ENCODE data around the gene PVRIG. TPM values are rescaled to one million over a fixed set of nuclear protein-coding genes. Genes with fewer than 3 reads are reported as not detected.
A peak's percentile ranks its signal among the peaks of the same experiment; 100 is the strongest.
"Not testable (repeated sequence)": the region's sequence is repeated elsewhere in the genome, so short reads cannot be mapped to it uniquely, and the experiment has no call there.

PVRIG gene
- total and polyA plus RNA-seq, 9 of the 15 experiments (the other 6 are each of a cell fraction or from before 2014, with no cell fraction given): 0.16 to 0.64 TPM; not detected in 7

DNA sequence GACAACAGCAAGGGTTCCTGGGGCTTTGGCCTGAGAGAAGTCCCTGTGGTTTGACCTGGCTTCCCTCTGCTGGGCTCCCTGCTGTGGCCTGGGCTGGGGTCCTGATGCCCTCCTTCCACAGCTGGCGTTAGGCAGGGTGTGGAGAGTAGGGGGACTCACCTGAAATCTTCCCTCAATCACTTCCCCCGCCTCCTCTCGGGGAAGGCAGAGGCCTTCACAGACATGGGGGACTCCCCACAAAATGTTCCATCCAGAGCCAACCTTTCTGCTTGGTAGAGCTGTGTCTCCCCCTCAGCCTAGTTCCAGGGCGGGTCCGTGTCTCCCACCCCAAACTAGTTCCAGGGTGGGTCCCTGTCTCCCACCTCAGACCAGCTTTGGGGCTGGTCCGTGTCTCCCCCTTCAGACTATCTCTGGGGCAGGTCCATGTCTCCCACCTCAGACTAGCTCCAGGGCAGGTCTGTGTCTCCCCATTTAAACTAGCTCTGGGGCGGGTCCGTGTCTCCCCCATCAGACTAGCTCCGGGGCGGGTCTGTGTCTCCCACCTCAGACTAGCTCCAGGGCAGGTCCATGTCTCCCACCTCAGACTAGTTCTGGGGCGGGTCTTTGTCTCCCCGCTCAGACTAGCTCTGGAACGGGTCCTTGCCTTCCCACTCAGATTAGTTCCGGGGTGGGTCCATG is 2.2 kb downstream of the PVRIG start:
- ChIA-PET POLR2A (interaction anchor here (0.7 kb wide), 3 partner anchors 12 to 126 kb away, joined by 3 to 4 read pairs (median 3); no protein-coding TSS in a partner anchor), CTCF (ENCODE audit: low intra/inter-chr PET ratio) (no interaction called here)
- in situ Hi-C loops (cut with MboI) (no loop called here), intact Hi-C loops (cut with micrococcal nuclease) (no loop called here)
- Histone ChIP-seq H3K9me3 (replicated peaks; ENCODE audit: control insufficient read depth, insufficient read depth, low read depth, low read length) (no peaks in the 10 kb centered on the region), H3K27ac (ENCODE audit: extremely low read depth, low read depth, low read length) (no peak overlapping the region), H3K4me2 (ENCODE audit: insufficient read depth, low read length) (no peak overlapping the region), H4K20me1 (replicated peaks; ENCODE audit: control insufficient read depth, insufficient read depth, low read length) (no peaks in the 10 kb centered on the region), H3K4me1 (replicated peaks in 1 of 2; ENCODE audit: control insufficient read depth in 2 of 2, insufficient read depth in 2 of 2, low read length in 2 of 2) (peaks cover 12 to 29% of the 10 kb centered on the region in 2 experiments; a peak in 4 of 5 replicates), H3K27me3 (ENCODE audit: control insufficient read depth in 2 of 2, insufficient read depth in 2 of 2, low read length in 2 of 2) (no peaks in the 10 kb centered on the region), H3K9me1 (ENCODE audit: control insufficient read depth, insufficient read depth, low read length) (no peaks in the 10 kb centered on the region), H3K36me3 (ENCODE audit: control insufficient read depth, insufficient read depth, low read length) (no peaks in the 10 kb centered on the region), H3K79me2 (ENCODE audit: control insufficient read depth, insufficient read depth, low read length) (no peaks in the 10 kb centered on the region), H3K9ac (ENCODE audit: insufficient read depth in 1 of 2, low read depth in 2 of 2, low read length in 2 of 2) (0 out of 4 replicates have a peak overlapping the region, but pooled peaks of 1 of the 2 experiments have one; percentile 15), H3K4me3 (no peak overlapping the region), H2AFZ (ENCODE audit: low read depth, low read length) (no peak overlapping the region)
- no TSS peak for BruUV-seq (replicated peaks)
- no peak for DNase-seq (ENCODE audit: extremely low read depth in 1 of 4, low spot score in 3 of 4)
- 66% methylated on average over 13 of the region's 14 CpGs for WGBS (ENCODE audit: insufficient coverage, low coverage, missing lambda C conversion rate)
- TF ChIP-seq MTA2 (IDR thresholded peaks at IDR 0.05; ENCODE audit: low read depth): no peak
- TF ChIP-seq ZFP36 (IDR thresholded peaks at IDR 0.05; ENCODE audit: low read depth, low read length, partially characterized antibody): peak; percentile 51
- ATAC-seq: no peak
- no peak for FAIRE-seq

- intact Hi-C loops (cut with micrococcal nuclease): no loop called here
- no peak overlapping the region for H3K27ac ChIP-seq (ENCODE audit: extremely low read depth, low read depth, low read length)
- CTCF ChIA-PET (ENCODE audit: low intra/inter-chr PET ratio): no interaction called here
- H3K79me2 ChIP-seq (ENCODE audit: control insufficient read depth, insufficient read depth, low read length): no peaks in the 10 kb centered on the region
- ATAC-seq (no peak), FAIRE-seq (no peak), DNase-seq (ENCODE audit: extremely low read depth in 1 of 4, low spot score in 3 of 4) (no peak)
- H4K20me1 ChIP-seq (replicated peaks; ENCODE audit: control insufficient read depth, insufficient read depth, low read length): no peaks in the 10 kb centered on the region
- no peaks in the 10 kb centered on the region for H3K9me1 ChIP-seq (ENCODE audit: control insufficient read depth, insufficient read depth, low read length)
- TF ChIP-seq STAT5B (CRISPR knock-in tag; IDR thresholded peaks at IDR 0.05): no peak
- 0 out of 2 replicates have a peak, but pooled peaks have one; percentile 28 for TF ChIP-seq POLR2G (IDR thresholded peaks at IDR 0.05; ENCODE audit: low read depth, low read length)
- POLR2A ChIA-PET: interaction anchor here (0.7 kb wide), 3 partner anchors 13 to 125 kb away, joined by 3 to 4 read pairs (median 3); no protein-coding TSS in a partner anchor
- peak overlapping the region in 1 of 2 experiments; percentile 48; a peak in 1 of 4 replicates for H3K9ac ChIP-seq (ENCODE audit: insufficient read depth in 1 of 2, low read depth in 2 of 2, low read length in 2 of 2)
- H3K36me3 ChIP-seq (ENCODE audit: control insufficient read depth, insufficient read depth, low read length): no peaks in the 10 kb centered on the region
- H3K9me3 ChIP-seq (replicated peaks; ENCODE audit: control insufficient read depth, insufficient read depth, low read depth, low read length): no peaks in the 10 kb centered on the region
- H3K4me1 ChIP-seq (replicated peaks in 1 of 2; ENCODE audit: control insufficient read depth in 2 of 2, insufficient read depth in 2 of 2, low read length in 2 of 2): peaks cover 8 to 29% of the 10 kb centered on the region in 2 experiments; a peak in 4 of 5 replicates
- no peaks in the 10 kb centered on the region for H3K27me3 ChIP-seq (ENCODE audit: control insufficient read depth in 2 of 2, insufficient read depth in 2 of 2, low read length in 2 of 2)
- H3K4me3 ChIP-seq: no peak overlapping the region
- 60% methylated on average over 13 of the region's 13 CpGs for WGBS (ENCODE audit: insufficient coverage, low coverage, missing lambda C conversion rate)
- in situ Hi-C loops (cut with MboI): no loop called here
- no peak overlapping the region for H2AFZ ChIP-seq (ENCODE audit: low read depth, low read length)
- H3K4me2 ChIP-seq (ENCODE audit: insufficient read depth, low read length): no peak overlapping the region
- BruUV-seq (replicated peaks): no TSS peak
These were observed 2.8 kb downstream of the PVRIG start for GRCh38 chr7:100222445-100223132.

GRCh38 chr7:100223376-100223927 is 3.7 kb downstream of the PVRIG start:
- H3K4me2 ChIP-seq (ENCODE audit: insufficient read depth, low read length); ATAC-seq; H3K27me3 ChIP-seq (ENCODE audit: control insufficient read depth in 2 of 2, insufficient read depth in 2 of 2, low read length in 2 of 2); FAIRE-seq; intact Hi-C loops (cut with micrococcal nuclease); H3K4me3 ChIP-seq; H3K9me3 ChIP-seq (replicated peaks; ENCODE audit: control insufficient read depth, insufficient read depth, low read depth, low read length); H3K36me3 ChIP-seq (ENCODE audit: control insufficient read depth, insufficient read depth, low read length); H3K9me1 ChIP-seq (ENCODE audit: control insufficient read depth, insufficient read depth, low read length); H3K27ac ChIP-seq (ENCODE audit: extremely low read depth, low read depth, low read length); POLR2A ChIA-PET; H4K20me1 ChIP-seq (replicated peaks; ENCODE audit: control insufficient read depth, insufficient read depth, low read length); DNase-seq (ENCODE audit: extremely low read depth in 1 of 4, low spot score in 3 of 4); CTCF ChIA-PET (ENCODE audit: low intra/inter-chr PET ratio); H3K79me2 ChIP-seq (ENCODE audit: control insufficient read depth, insufficient read depth, low read length); in situ Hi-C loops (cut with MboI); H2AFZ ChIP-seq (ENCODE audit: low read depth, low read length); BruUV-seq (replicated peaks): not testable (repeated sequence)
- Histone ChIP-seq H3K9ac (ENCODE audit: insufficient read depth in 1 of 2, low read depth in 2 of 2, low read length in 2 of 2) (peak overlapping the region in 1 of 2 experiments; percentile 61; a peak in 1 of 4 replicates), H3K4me1 (replicated peaks in 1 of 2; ENCODE audit: control insufficient read depth in 2 of 2, insufficient read depth in 2 of 2, low read length in 2 of 2) (peaks cover 8 to 29% of the 10 kb centered on the region in 2 experiments; a peak in 4 of 5 replicates)
- 73% methylated on average over 15 of the region's 17 CpGs for WGBS (ENCODE audit: insufficient coverage, low coverage, missing lambda C conversion rate)

All from K562 (cell line).